ENCODE results near the gene EP300. TPM values are rescaled to one million over a fixed set of nuclear protein-coding genes. Genes with fewer than 3 reads are reported as not detected.
A peak's percentile ranks its signal among the peaks of the same experiment; 100 is the strongest.
"Not testable (repeated sequence)": the region's sequence is repeated elsewhere in the genome, so short reads cannot be mapped to it uniquely, and the experiment has no call there.

Gene EP300
- total RNA-seq (10 to 100 TPM; 63.3 to 73.8 TPM), polyA plus RNA-seq (ENCODE audit: insufficient read length in 6 of 6) (10 to 100 TPM; 73.0 to 80.1 (median 77.8) TPM)
- long read RNA-seq, donor 1, partial matches to known transcripts: 28 of 36 reads
- long read RNA-seq, donor 1, other reads (novel, unspliced or antisense): 0 of 36 reads
- long read RNA-seq, donor 2, transcript EP300-207 (2 exons, 613 nt): major isoform, 5 of 16 reads
- long read RNA-seq, donor 2, partial matches to known transcripts: 6 of 16 reads
- long read RNA-seq, donor 2, other reads (novel, unspliced or antisense): 0 of 16 reads
- long read RNA-seq, donor 3, partial matches to known transcripts: 0 of 2 reads
- long read RNA-seq, donor 3, other reads (novel, unspliced or antisense): 0 of 2 reads
- long read RNA-seq, donor 4: 0 reads
- long read RNA-seq, donor 5, full-length matches to known transcripts: 5 of 56 reads
- long read RNA-seq, donor 5, partial matches to known transcripts: 51 of 56 reads
- long read RNA-seq, donor 5, other reads (novel, unspliced or antisense): 0 of 56 reads
- long read RNA-seq, donor 6, partial matches to known transcripts: 11 of 13 reads
- long read RNA-seq, donor 6, other reads (novel, unspliced or antisense): 0 of 13 reads
- long read RNA-seq, donor 7, partial matches to known transcripts: 0 of 4 reads
- long read RNA-seq, donor 7, other reads (novel, unspliced or antisense): 0 of 4 reads
- long read RNA-seq, donor 8, full-length matches to known transcripts: 4 of 33 reads
- long read RNA-seq, donor 8, partial matches to known transcripts: 29 of 33 reads
- long read RNA-seq, donor 8, other reads (novel, unspliced or antisense): 0 of 33 reads
- long read RNA-seq, donor 9: 0 reads
- long read RNA-seq, donor 10, partial matches to known transcripts: 1 of 1 reads
- long read RNA-seq, donor 10, other reads (novel, unspliced or antisense): 0 of 1 reads
- long read RNA-seq, donor 11, partial matches to known transcripts: 71 of 102 reads
- long read RNA-seq, donor 11, other reads (novel, unspliced or antisense): 27 of 102 reads
- long read RNA-seq, donor 12, partial matches to known transcripts: 15 of 20 reads
- long read RNA-seq, donor 12, other reads (novel, unspliced or antisense): 0 of 20 reads

DNA sequence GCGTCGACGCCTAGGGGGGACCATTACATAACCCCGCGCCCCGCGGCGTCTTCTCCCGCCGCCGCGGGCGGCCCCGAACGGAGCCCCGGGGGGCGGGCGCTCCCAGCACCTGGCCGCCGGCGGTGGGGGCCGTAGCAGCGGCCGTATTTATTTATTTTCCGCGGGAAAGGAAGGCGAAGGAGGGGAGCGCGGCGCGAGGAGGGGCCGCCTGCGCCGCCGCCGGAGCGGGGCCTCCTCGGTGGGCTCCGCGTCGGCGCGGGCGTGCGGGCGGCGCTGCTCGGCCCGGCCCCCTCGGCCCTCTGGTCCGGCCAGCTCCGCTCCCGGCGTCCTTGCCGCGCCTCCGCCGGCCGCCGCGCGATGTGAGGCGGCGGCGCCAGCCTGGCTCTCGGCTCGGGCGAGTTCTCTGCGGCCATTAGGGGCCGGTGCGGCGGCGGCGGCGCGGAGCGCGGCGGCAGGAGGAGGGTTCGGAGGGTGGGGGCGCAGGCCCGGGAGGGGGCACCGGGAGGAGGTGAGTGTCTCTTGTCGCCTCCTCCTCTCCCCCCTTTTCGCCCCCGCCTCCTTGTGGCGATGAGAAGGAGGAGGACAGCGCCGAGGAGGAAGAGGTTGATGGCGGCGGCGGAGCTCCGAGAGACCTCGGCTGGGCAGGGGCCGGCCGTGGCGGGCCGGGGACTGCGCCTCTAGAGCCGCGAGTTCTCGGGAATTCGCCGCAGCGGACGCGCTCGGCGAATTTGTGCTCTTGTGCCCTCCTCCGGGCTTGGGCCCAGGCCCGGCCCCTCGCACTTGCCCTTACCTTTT lies at the start of gene EP300:
Gene EP300, plus strand, starts transcription at position 570 of the 795 bp plus-strand sequence. CDS start 413 bp downstream, outside the sequence.
- Histone ChIP-seq H3K27ac (peak within 1 kb of the TSS; percentile 100), H3K36me3 (no peaks in the 10 kb centered on the region), H3K9me3 (no peaks in the 10 kb centered on the region), H3K27me3 (no peaks in the 10 kb centered on the region), H3K4me3 (peak within 1 kb of the TSS; percentile 82 to 91), H3K4me1 (peaks cover 15 to 39% of the 10 kb centered on the region in 2 donors)
- ATAC-seq (peak; percentile 63), DNase-seq (peak; percentile 73 to 95 (median 90))
- TF ChIP-seq, protein P1, sequence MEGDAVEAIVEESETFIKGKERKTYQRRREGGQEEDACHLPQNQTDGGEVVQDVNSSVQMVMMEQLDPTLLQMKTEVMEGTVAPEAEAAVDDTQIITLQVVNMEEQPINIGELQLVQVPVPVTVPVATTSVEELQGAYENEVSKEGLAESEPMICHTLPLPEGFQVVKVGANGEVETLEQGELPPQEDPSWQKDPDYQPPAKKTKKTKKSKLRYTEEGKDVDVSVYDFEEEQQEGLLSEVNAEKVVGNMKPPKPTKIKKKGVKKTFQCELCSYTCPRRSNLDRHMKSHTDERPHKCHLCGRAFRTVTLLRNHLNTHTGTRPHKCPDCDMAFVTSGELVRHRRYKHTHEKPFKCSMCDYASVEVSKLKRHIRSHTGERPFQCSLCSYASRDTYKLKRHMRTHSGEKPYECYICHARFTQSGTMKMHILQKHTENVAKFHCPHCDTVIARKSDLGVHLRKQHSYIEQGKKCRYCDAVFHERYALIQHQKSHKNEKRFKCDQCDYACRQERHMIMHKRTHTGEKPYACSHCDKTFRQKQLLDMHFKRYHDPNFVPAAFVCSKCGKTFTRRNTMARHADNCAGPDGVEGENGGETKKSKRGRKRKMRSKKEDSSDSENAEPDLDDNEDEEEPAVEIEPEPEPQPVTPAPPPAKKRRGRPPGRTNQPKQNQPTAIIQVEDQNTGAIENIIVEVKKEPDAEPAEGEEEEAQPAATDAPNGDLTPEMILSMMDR (IDR thresholded peaks at IDR 0.05): peak in 1 of 2 donors; percentile 52
- intact Hi-C loops (cut with DNase I): loop anchor here in 1 of 2 donors (10.0 kb wide), 1 partner anchor 137 kb away; the partner anchor contains the start of gene RBX1

GRCh38 chr22:41043722-41044121 lies 48.7 kb upstream of the EP300 start:
- no peak overlapping the region for H3K4me3 ChIP-seq
- peaks cover 0 to 23% of the 10 kb centered on the region in 2 donors for H3K4me1 ChIP-seq
- no peak for DNase-seq
- H3K27me3 ChIP-seq: no peaks in the 10 kb centered on the region
- intact Hi-C loops (cut with DNase I): no loop called here
- no peaks in the 10 kb centered on the region for H3K36me3 ChIP-seq
- TF ChIP-seq, protein P1 (IDR thresholded peaks at IDR 0.05): no peak
- no peak for ATAC-seq
- peak overlapping the region in 1 of 2 donors; percentile 16 for H3K27ac ChIP-seq
- no peaks in the 10 kb centered on the region for H3K9me3 ChIP-seq

DNA sequence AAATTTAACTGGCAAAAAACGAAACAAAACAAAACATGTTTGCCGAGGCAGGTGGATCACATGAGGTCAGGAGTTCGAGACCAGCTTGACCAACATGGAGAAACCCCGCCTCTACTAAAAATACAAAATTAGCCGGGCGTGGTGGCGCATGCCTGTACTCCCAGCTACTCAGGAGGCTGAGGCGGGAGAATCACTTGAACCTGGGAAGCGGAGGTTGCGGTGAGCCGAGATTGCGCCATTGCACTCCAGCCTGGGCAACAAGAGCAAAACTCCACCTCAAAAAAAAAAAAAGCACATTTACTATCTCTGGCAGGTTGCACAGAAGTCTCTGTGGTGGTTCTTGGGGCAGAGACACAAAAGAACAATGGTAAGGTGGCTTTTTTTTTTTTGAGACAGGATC lies 46.8 kb upstream of the EP300 start:
- H3K36me3 ChIP-seq; DNase-seq; ATAC-seq; H3K27ac ChIP-seq; H3K27me3 ChIP-seq; intact Hi-C loops (cut with DNase I); H3K4me3 ChIP-seq; H3K9me3 ChIP-seq: not testable (repeated sequence)
- peaks cover 0 to 23% of the 10 kb centered on the region in 2 donors for H3K4me1 ChIP-seq

DNA sequence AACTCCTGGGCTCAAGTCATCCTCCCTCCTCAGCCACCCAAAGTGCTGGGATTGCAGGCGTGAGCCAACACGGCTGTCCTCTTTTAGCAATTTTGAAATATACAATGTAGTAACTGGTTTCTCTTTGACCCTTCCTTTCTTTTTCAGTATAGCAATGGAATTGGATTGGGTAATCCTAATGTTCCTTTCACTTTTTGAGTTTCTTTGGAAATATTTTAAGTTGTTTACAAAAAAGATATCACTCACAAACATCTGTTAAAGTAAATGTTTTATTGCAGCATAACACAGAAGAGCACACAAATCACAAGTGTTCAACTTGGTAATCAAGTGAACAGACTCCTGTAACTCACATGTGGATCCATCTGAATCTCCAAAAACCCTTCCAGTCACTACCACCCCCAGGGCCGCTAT lies 44.6 kb upstream of the EP300 start:
- no peak overlapping the region for H3K4me3 ChIP-seq
- TF ChIP-seq, protein P1 (IDR thresholded peaks at IDR 0.05): no peak
- H3K27ac ChIP-seq: peak overlapping the region in 1 of 2 donors; percentile 20
- DNase-seq (peak in 2 of 4 donors; percentile 75 to 84), ATAC-seq (peak; percentile 35)
- H3K9me3 ChIP-seq: no peaks in the 10 kb centered on the region
- intact Hi-C loops (cut with DNase I): no loop called here
- no peaks in the 10 kb centered on the region for H3K27me3 ChIP-seq
- peaks cover 0 to 23% of the 10 kb centered on the region in 2 donors for H3K4me1 ChIP-seq
- no peaks in the 10 kb centered on the region for H3K36me3 ChIP-seq

DNA sequence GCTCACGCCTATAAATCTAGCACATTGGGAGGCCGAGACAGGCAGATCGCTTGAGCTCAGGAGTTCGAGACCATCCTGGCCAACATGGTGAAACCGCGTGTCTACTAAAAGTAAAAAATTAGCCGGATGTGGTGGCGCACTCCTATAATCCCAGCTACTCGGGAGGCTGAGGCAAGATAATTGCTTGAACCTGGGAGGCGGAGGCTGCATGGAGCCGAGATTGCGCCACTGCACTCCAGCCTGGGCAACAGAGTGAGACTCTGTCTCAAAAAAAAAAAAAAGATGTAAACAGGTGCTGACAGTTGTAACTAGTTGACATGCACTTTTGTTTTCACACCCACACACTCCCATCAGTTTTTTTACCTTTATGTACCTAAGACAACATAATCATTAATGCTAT lies 44.0 kb upstream of the EP300 start:
- H3K9me3 ChIP-seq; DNase-seq; intact Hi-C loops (cut with DNase I); H3K27me3 ChIP-seq; H3K4me3 ChIP-seq; H3K36me3 ChIP-seq; ATAC-seq: not testable (repeated sequence)
- peaks cover 0 to 23% of the 10 kb centered on the region in 2 donors for H3K4me1 ChIP-seq
- peak overlapping the region; percentile 2 to 40 for H3K27ac ChIP-seq
